GM12878 (cell line): ENCODE data around the gene NT5C1A. TPM values are rescaled to one million over a fixed set of nuclear protein-coding genes. Genes with fewer than 3 reads are reported as not detected.

ENCODE experiments used
- ATAC-seq: fragments of 200-7000 bp; cut with Tn5 transposase; 3 replicates; pipeline ENCODE4 v1.9.1; 2020; ENCODE audit warnings: mild to moderate bottlenecking, moderate library complexity
- BruUV-seq: library from RNA; stranded (reverse); fragments of 400-500 nt; replicated peaks from 2 replicates; lab custom pipeline; 2021; lab: Mats Ljungman, UMichigan
- CTCF ChIA-PET: fragments of 300-600 bp; sonication (Branson Sonifier 250); formaldehyde crosslinking; extraction: SDS; loops from one replicate; lab custom pipeline; 2021; ENCODE audit warnings: inconsistent platforms; lab: Yijun Ruan, JAX
- POLR2A ChIA-PET: fragments of 350-600 bp; formaldehyde crosslinking; extraction: SDS; loops from one replicate; lab custom pipeline; 2021; ENCODE audit warnings: inconsistent platforms; lab: Charles Lee
- RAD21 ChIA-PET: fragments of 300-600 bp; sonication (Branson Sonifier 250); formaldehyde crosslinking; loops from one replicate; lab custom pipeline; 2023; ENCODE audit warnings: antibody characterized with exemption; ENCODE audit not compliant: unreplicated experiment; lab: Charles Lee
- SMC1A ChIA-PET: fragments of 300-600 bp; sonication (Branson Sonifier 250); formaldehyde crosslinking; loops from one replicate; lab custom pipeline; 2023; ENCODE audit not compliant: unreplicated experiment, uncharacterized antibody; lab: Charles Lee
- DNase-seq: peaks from one replicate; pipeline ENCODE4 v3.0.0-alpha.2; 2011; ENCODE audit warnings: low read depth, low spot score
- FAIRE-seq: peaks from 3 replicates; lab custom pipeline; 2011; peaks lifted over from hg19 to GRCh38; lab: Jason Lieb, UNC
- H2AFZ ChIP-seq: 2 replicates; pipeline ENCODE4 v1.6.0; 2011; ENCODE audit warnings: low read depth, low read length, control low read depth; ENCODE audit not compliant: control insufficient read depth
- H3K27ac ChIP-seq: 2 replicates; pipeline ENCODE4 v1.5.1; 2011; ENCODE audit warnings: control low read depth; ENCODE audit not compliant: control insufficient read depth, insufficient read depth
- H3K27me3 ChIP-seq, 2 experiments: replicated peaks in 1 of 2; 2 replicates each; pipeline versions ENCODE4 v1.6.0 to v1.6.1; 2011; ENCODE audit warnings: low read length in 1 of 2; ENCODE audit not compliant: control insufficient read depth in 2 of 2, insufficient read depth in 2 of 2
- H3K36me3 ChIP-seq, 2 experiments: 2 replicates each; pipeline ENCODE4 v1.5.1; 2011; ENCODE audit warnings: low read length in 1 of 2; ENCODE audit not compliant: control insufficient read depth in 2 of 2, insufficient read depth in 2 of 2
- H3K4me1 ChIP-seq: 2 replicates; pipeline ENCODE4 v1.6.1; 2011; ENCODE audit warnings: mild to moderate bottlenecking, low read length, moderate library complexity, mixed read lengths; ENCODE audit not compliant: control insufficient read depth, insufficient read depth
- H3K4me2 ChIP-seq: 2 replicates; pipeline ENCODE4 v1.6.0; 2011; ENCODE audit warnings: control low read depth; ENCODE audit not compliant: control insufficient read depth, insufficient read depth
- H3K4me3 ChIP-seq: fragments of 200-600 bp; sonication (generic); 2 replicates; pipeline ENCODE4 v1.5.1; 2016
- H3K79me2 ChIP-seq: 2 replicates; pipeline ENCODE4 v1.6.0; 2011; ENCODE audit warnings: low read length; ENCODE audit not compliant: control insufficient read depth, insufficient read depth
- H3K9ac ChIP-seq: 2 replicates; pipeline ENCODE4 v1.8.0; 2011; ENCODE audit warnings: low read length, control low read depth, mixed read lengths; ENCODE audit not compliant: control insufficient read depth, insufficient read depth
- H3K9me3 ChIP-seq: replicated peaks from 3 replicates; pipeline ENCODE4 v1.5.1; 2011; ENCODE audit warnings: mild to moderate bottlenecking, low read length; ENCODE audit not compliant: control insufficient read depth, insufficient read depth
- H4K20me1 ChIP-seq: 2 replicates; pipeline ENCODE4 v1.6.0; 2011; ENCODE audit not compliant: control insufficient read depth, insufficient read depth
- CREB1 ChIP-seq: IDR thresholded peaks from 2 replicates; pipeline ENCODE4 v1.6.1; 2012; ENCODE audit warnings: low read depth, mild to moderate bottlenecking, inconsistent platforms
- HDAC6 ChIP-seq: fragments of 200-600 bp; sonication (generic); IDR thresholded peaks from one replicate; pipeline ENCODE4 v1.8.0; 2017; ENCODE audit warnings: antibody characterized with exemption; ENCODE audit not compliant: unreplicated experiment
- KAT2A ChIP-seq: conservative IDR thresholded peaks from 2 replicates; pipeline ENCODE4 v1.6.1; 2011; ENCODE audit warnings: low read depth, low read length; ENCODE audit not compliant: control insufficient read depth
- PAX5 ChIP-seq: IDR thresholded peaks from 2 replicates; pipeline ENCODE4 v1.6.1; 2011; ENCODE audit warnings: low read depth, low read length, borderline replicate concordance
- PAX8 ChIP-seq: fragments of 450-650 bp; IDR thresholded peaks from 2 replicates; pipeline ENCODE4 v1.6.1; 2017; ENCODE audit warnings: mild to moderate bottlenecking, moderate library complexity
- POLR2AphosphoS2 ChIP-seq: IDR thresholded peaks from 2 replicates; pipeline ENCODE4 v1.6.1; 2011; ENCODE audit warnings: low read depth, mild to moderate bottlenecking, low read length, improper control_type of control experiment, moderate library complexity
- SMAD5 ChIP-seq: IDR thresholded peaks from 2 replicates; pipeline ENCODE4 v1.6.1; 2016; ENCODE audit warnings: antibody characterized with exemption, low read depth
- SMC3 ChIP-seq: IDR thresholded peaks from 2 replicates; pipeline ENCODE4 v1.6.1; 2011; ENCODE audit warnings: low read length, improper control_type of control experiment, borderline replicate concordance
- SREBF2 ChIP-seq: IDR thresholded peaks from 2 replicates; pipeline ENCODE4 v1.6.1; 2012; ENCODE audit warnings: mild to moderate bottlenecking, low read length
- STAT3 ChIP-seq: IDR thresholded peaks from 2 replicates; pipeline ENCODE4 v1.6.1; 2011; ENCODE audit warnings: low read depth, low read length, improper control_type of control experiment
- TCF3 ChIP-seq: IDR thresholded peaks from 2 replicates; pipeline ENCODE4 v1.6.1; 2012; ENCODE audit warnings: low read depth, mild to moderate bottlenecking, low read length, borderline replicate concordance; ENCODE audit not compliant: insufficient read depth
- WRNIP1 ChIP-seq: IDR thresholded peaks from 2 replicates; pipeline ENCODE4 v1.6.1; 2011; ENCODE audit warnings: low read depth, low read length, improper control_type of control experiment, borderline replicate concordance
- ZBED1 ChIP-seq: IDR thresholded peaks from 2 replicates; pipeline ENCODE4 v1.6.1; 2016; ENCODE audit warnings: borderline replicate concordance
- ZNF384 ChIP-seq: IDR thresholded peaks from 2 replicates; pipeline ENCODE4 v1.6.1; 2012; ENCODE audit warnings: low read depth, mild to moderate bottlenecking, low read length, improper control_type of control experiment, borderline replicate concordance
- ZNF622 ChIP-seq: fragments of 450-650 bp; IDR thresholded peaks from 2 replicates; pipeline ENCODE4 v1.6.1; 2017; ENCODE audit warnings: mild to moderate bottlenecking, inconsistent platforms
- ZSCAN29 ChIP-seq: fragments of 450-650 bp; IDR thresholded peaks from 2 replicates; pipeline ENCODE4 v1.6.1; 2017; ENCODE audit warnings: mild to moderate bottlenecking, moderate library complexity
- WGBS: methylation state at CpG from one replicate; pipeline ENCODE4 v1.1.6; 2016; ENCODE audit warnings: low lambda C conversion rate; ENCODE audit not compliant: insufficient replicate concordance, insufficient coverage; ENCODE audit errors: missing lambda C conversion rate; 5-methylcytosine and 5-hydroxymethylcytosine counted together
- in situ Hi-C: fragments of 300-500 bp; cut with MboI; formaldehyde crosslinking; loops from 9 replicates; pipeline ENCODE4 v1.14.3; 2018; ENCODE audit warnings: mixed read lengths
- intact Hi-C: fragments of 100-400 bp; cut with micrococcal nuclease; formaldehyde crosslinking; loops from one replicate; pipeline ENCODE4 v1.14.2; 2022; ENCODE audit not compliant: unreplicated experiment
- polyA plus RNA-seq, 11 experiments: library from polyadenylated mRNA; depleted of rRNA in 4 of 11; unstranded in 6 of 11; stranded (reverse) in 5 of 11; fragments of >200 nt; fragmentation: Nextera tagmentation in 4 of 11; fragmentation: Illumina TruSeq in 1 of 11; extraction: Ambion mirVana in 4 of 11; extraction: Trizol in 1 of 11; gene quantifications; 1 replicate in 1 of 11; 2 replicates in 10 of 11; pipeline versions ENCODE4 v1.2.1 to v1.2.3, GENCODE V29; 2011 to 2016; ENCODE audit warnings: inconsistent platforms in 2 of 11, missing spikeins in 2 of 11, low read depth in 1 of 11
- total RNA-seq, 4 experiments: library from RNA; depleted of rRNA in 3 of 4; stranded (reverse); fragments of >200 nt in 3 of 4; fragmentation: Illumina TruSeq in 1 of 4; extraction: Trizol in 1 of 4; gene quantifications; 2 replicates each; pipeline versions ENCODE4 v1.2.1 to v1.2.3, GENCODE V29; 2013 to 2021
- TF ChIP-seq, protein P1 (sequence below): fragments of 450-650 bp; formaldehyde crosslinking; IDR thresholded peaks from 2 replicates; pipeline ENCODE4 v1.5.0; 2022; ENCODE audit warnings: mild to moderate bottlenecking, missing genetic modification characterization
- TF ChIP-seq, protein P2 (sequence below): IDR thresholded peaks from 2 replicates; pipeline ENCODE4 v1.6.1; 2011; ENCODE audit warnings: low read depth, low read length, improper control_type of control experiment, borderline replicate concordance

The NT5C1A gene
- total and polyA plus RNA-seq, 10 of the 15 experiments (the other 5 are each of a cell fraction or from before 2014, with no cell fraction given) = 0.05 to 0.77 (median 0.22) TPM; not detected in 1

DNA sequence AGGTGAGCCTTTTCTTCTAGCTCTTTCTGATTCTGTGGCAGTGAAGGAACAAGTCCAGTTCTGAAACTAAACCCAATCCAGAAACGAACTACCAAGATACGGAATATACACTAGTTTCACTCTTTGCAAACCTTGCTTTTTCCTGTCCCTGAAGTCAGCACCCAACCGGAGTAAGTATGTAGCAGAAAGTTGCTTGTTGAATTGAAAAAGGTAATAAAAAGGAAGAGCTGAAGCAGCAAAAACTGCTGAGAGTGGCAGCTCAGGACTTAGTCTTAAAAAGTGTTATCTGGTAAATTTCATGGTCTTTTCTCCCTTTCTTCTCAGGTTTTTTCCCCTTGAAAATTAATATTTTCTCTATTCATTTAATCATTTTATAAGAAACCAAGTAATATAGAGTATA is 9.4 kb upstream of the NT5C1A start:
- in situ Hi-C loops (no loop called here), intact Hi-C loops (no loop called here)
- SMC1A ChIA-PET = interaction anchor here (1.1 to 1.8 kb wide), 5 partner anchors 8 to 70 kb away, joined by 3 to 6 read pairs (median 4); partner anchors contain the start of gene NT5C1A

DNA sequence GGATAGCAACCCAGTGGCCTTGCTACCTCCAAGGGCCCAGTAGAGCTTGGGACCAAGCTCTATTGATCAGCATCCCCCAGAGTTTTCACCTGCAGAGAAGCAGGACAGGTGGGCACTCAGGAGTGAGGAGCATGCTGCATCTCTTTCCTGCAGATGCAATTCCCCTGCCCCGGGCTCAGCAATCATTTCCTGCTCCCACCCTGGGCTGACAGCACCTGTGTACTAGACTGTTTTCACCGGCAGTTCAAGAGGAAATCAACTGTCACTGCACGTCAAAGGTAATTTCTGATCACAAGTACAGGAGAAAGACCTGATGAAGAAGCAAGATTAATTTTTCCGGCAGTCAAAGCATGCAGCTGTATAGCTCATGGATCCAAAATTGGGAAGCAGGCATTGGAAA is 8.8 kb upstream of the NT5C1A start:
- RAD21 ChIA-PET = no interaction called here
- Histone ChIP-seq H3K9ac (no peak overlapping the region), H3K4me2 (no peak overlapping the region), H3K4me1 (no peaks in the 10 kb centered on the region), H3K79me2 (no peaks in the 10 kb centered on the region), H3K27me3 (peaks cover 0 to 6% of the 10 kb centered on the region in 2 experiments; a peak in 3 of 4 replicates)
- BruUV-seq = no TSS peak
- TF ChIP-seq POLR2AphosphoS2 (no peak), STAT3 (no peak), CREB1 (no peak), ZBED1 (no peak), HDAC6 (no peak), PAX5 (no peak), TCF3 (no peak), WRNIP1 (no peak), KAT2A (no peak)
- TF ChIP-seq, protein P1, sequence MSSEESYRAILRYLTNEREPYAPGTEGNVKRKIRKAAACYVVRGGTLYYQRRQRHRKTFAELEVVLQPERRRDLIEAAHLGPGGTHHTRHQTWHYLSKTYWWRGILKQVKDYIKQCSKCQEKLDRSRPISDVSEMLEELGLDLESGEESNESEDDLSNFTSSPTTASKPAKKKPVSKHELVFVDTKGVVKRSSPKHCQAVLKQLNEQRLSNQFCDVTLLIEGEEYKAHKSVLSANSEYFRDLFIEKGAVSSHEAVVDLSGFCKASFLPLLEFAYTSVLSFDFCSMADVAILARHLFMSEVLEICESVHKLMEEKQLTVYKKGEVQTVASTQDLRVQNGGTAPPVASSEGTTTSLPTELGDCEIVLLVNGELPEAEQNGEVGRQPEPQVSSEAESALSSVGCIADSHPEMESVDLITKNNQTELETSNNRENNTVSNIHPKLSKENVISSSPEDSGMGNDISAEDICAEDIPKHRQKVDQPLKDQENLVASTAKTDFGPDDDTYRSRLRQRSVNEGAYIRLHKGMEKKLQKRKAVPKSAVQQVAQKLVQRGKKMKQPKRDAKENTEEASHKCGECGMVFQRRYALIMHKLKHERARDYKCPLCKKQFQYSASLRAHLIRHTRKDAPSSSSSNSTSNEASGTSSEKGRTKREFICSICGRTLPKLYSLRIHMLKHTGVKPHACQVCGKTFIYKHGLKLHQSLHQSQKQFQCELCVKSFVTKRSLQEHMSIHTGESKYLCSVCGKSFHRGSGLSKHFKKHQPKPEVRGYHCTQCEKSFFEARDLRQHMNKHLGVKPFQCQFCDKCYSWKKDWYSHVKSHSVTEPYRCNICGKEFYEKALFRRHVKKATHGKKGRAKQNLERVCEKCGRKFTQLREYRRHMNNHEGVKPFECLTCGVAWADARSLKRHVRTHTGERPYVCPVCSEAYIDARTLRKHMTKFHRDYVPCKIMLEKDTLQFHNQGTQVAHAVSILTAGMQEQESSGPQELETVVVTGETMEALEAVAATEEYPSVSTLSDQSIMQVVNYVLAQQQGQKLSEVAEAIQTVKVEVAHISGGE (CRISPR knock-in tag) = no peak
- TF ChIP-seq, protein P2, sequence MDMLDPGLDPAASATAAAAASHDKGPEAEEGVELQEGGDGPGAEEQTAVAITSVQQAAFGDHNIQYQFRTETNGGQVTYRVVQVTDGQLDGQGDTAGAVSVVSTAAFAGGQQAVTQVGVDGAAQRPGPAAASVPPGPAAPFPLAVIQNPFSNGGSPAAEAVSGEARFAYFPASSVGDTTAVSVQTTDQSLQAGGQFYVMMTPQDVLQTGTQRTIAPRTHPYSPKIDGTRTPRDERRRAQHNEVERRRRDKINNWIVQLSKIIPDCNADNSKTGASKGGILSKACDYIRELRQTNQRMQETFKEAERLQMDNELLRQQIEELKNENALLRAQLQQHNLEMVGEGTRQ = no peak
- TF ChIP-seq, all 136 proteins: peak for 0
- no peak overlapping the region for H2AFZ ChIP-seq
- in situ Hi-C loops = no loop called here
- DNase-seq (no peak), ATAC-seq (no peak), FAIRE-seq (no peak)
- CTCF ChIA-PET = interaction anchor here (0.7 to 4.1 kb wide), 5 partner anchors 10 to 70 kb away, joined by 3 to 36 read pairs (median 8); partner anchors contain the start of gene NT5C1A
- H4K20me1 ChIP-seq = no peaks in the 10 kb centered on the region
- no peak overlapping the region for H3K27ac ChIP-seq
- SMC1A ChIA-PET = interaction anchor here (1.1 to 1.9 kb wide), 5 partner anchors 9 to 69 kb away, joined by 3 to 6 read pairs (median 4); partner anchors contain the start of gene NT5C1A
- no peaks in the 10 kb centered on the region for H3K36me3 ChIP-seq
- WGBS = 25% methylated on average over 4 of the region's 4 CpGs
- POLR2A ChIA-PET = no interaction called here
- no peak overlapping the region for H3K4me3 ChIP-seq
- H3K9me3 ChIP-seq = no peaks in the 10 kb centered on the region
- intact Hi-C loops = no loop called here

More for the DNA sequence above, 9.4 kb upstream of the NT5C1A start:
- H4K20me1 ChIP-seq = no peaks in the 10 kb centered on the region
- no peaks in the 10 kb centered on the region for H3K79me2 ChIP-seq
- ChIA-PET RAD21 (interaction anchor here (0.9 kb wide), 1 partner anchor 12 kb away, joined by 3 read pairs; no protein-coding TSS in a partner anchor), CTCF (interaction anchor here (1.6 to 4.1 kb wide), 4 partner anchors 10 to 70 kb away, joined by 8 to 36 read pairs (median 9); partner anchors contain the start of gene NT5C1A), POLR2A (no interaction called here)
- no peaks in the 10 kb centered on the region for H3K9me3 ChIP-seq
- no peak overlapping the region for H3K4me3 ChIP-seq
- peaks cover 0 to 6% of the 10 kb centered on the region in 2 experiments; a peak in 3 of 4 replicates for H3K27me3 ChIP-seq
- 26% methylated on average over 3 of the region's 3 CpGs for WGBS
- H3K36me3 ChIP-seq = no peaks in the 10 kb centered on the region
- BruUV-seq = no TSS peak
- ATAC-seq = no peak
- no peak overlapping the region for H2AFZ ChIP-seq
- H3K4me2 ChIP-seq = no peak overlapping the region
- no peaks in the 10 kb centered on the region for H3K4me1 ChIP-seq
- no peak for TF ChIP-seq ZNF622
- TF ChIP-seq SMC3 = no peak
- TF ChIP-seq SREBF2 = no peak
- no peak for TF ChIP-seq SMAD5
- no peak for TF ChIP-seq STAT3
- TF ChIP-seq ZSCAN29 = no peak
- TF ChIP-seq PAX8 = no peak
- no peak for TF ChIP-seq ZNF384
- H3K9ac ChIP-seq = no peak overlapping the region
- DNase-seq = no peak
- no peak overlapping the region for H3K27ac ChIP-seq
- FAIRE-seq = no peak
